BJ (cell line): ENCODE results near the gene PRRX2. TPM values are rescaled to one million over a fixed set of nuclear protein-coding genes. Genes with fewer than 3 reads are reported as not detected.

ENCODE experiments used
- CTCF ChIA-PET: fragments of 350-600 bp; formaldehyde crosslinking; extraction: SDS; loops from one replicate; lab custom pipeline; 2021; ENCODE audit warnings: antibody characterized with exemption, inconsistent platforms; lab: Yijun Ruan, JAX
- POLR2A ChIA-PET: fragments of 300-600 bp; sonication (Branson Sonifier 250); formaldehyde crosslinking; extraction: SDS; loops from one replicate; lab custom pipeline; 2021; ENCODE audit warnings: antibody characterized with exemption; lab: Charles Lee
- DNase-seq: peaks from one replicate; pipeline ENCODE4 v3.0.0-alpha.2; 2011; ENCODE audit warnings: low read depth
- H3K27me3 ChIP-seq: 2 replicates; pipeline ENCODE4 v1.6.0; 2011; ENCODE audit warnings: low read length; ENCODE audit not compliant: control insufficient read depth, insufficient read depth
- H3K36me3 ChIP-seq: 2 replicates; pipeline ENCODE4 v1.5.1; 2011; ENCODE audit warnings: low read length; ENCODE audit not compliant: control insufficient read depth, insufficient read depth
- H3K4me3 ChIP-seq: 2 replicates; pipeline ENCODE4 v1.5.1; 2011; ENCODE audit warnings: low read depth, mild to moderate bottlenecking, control low read depth, low read length
- polyA plus RNA-seq: library from polyadenylated mRNA; depleted of rRNA; stranded (reverse); fragments of >200 nt; gene quantifications from 2 replicates; pipeline ENCODE4 v1.2.3, GENCODE V29; 2011
- TF ChIP-seq, protein P1 (sequence below): IDR thresholded peaks from 2 replicates; pipeline ENCODE4 v1.5.1; 2011; ENCODE audit warnings: low read depth, mild to moderate bottlenecking, control low read depth, inconsistent platforms, low read length, moderate library complexity; ENCODE audit not compliant: insufficient read depth

The PRRX2 gene
- polyA plus RNA-seq, 1 experiment, result 37.4 TPM

DNA sequence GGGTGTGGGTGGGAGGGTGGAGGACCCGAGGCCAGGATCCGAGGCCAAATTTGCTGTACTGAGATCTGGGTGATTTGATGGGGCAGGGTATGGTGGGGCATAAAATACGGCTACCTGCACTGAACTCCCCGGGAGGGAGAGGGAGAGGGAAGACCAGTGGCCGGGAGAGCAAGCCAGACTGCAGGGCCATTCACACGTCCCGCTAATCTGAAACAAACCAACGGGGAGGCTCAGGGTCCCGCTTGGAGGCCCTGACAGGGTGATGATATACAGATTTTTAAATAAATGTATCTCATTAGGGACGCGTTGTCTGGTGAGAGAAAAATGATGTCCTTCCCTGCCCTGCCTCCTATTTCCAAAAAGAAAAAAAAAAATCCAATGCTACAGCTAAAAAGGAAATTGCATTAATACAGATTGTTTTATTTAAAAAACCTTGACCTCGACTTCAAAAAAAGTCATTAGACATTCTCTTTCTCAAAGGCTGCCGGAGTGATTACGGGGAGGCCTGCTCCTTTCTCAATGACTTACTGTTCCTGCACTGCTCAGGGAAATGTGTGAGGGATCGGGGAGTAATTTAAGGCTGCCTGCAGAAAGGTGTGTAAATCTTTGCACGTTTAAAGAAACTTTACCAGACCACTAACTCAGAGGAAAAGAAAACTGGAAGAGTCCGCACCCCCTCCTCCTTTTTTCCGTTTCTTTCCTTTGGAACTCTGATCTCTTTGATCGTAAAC lies 11.5 kb upstream of the PRRX2 start:
- H3K27me3 ChIP-seq, result no peaks in the 10 kb centered on the region; the same call in 1 of the 2 replicates
- no peak overlapping the region for H3K4me3 ChIP-seq
- DNase-seq, result no peak
- TF ChIP-seq, protein P1, sequence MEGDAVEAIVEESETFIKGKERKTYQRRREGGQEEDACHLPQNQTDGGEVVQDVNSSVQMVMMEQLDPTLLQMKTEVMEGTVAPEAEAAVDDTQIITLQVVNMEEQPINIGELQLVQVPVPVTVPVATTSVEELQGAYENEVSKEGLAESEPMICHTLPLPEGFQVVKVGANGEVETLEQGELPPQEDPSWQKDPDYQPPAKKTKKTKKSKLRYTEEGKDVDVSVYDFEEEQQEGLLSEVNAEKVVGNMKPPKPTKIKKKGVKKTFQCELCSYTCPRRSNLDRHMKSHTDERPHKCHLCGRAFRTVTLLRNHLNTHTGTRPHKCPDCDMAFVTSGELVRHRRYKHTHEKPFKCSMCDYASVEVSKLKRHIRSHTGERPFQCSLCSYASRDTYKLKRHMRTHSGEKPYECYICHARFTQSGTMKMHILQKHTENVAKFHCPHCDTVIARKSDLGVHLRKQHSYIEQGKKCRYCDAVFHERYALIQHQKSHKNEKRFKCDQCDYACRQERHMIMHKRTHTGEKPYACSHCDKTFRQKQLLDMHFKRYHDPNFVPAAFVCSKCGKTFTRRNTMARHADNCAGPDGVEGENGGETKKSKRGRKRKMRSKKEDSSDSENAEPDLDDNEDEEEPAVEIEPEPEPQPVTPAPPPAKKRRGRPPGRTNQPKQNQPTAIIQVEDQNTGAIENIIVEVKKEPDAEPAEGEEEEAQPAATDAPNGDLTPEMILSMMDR, result no peak
- POLR2A ChIA-PET, result no interaction called here
- no peaks in the 10 kb centered on the region for H3K36me3 ChIP-seq
- CTCF ChIA-PET, result interaction anchor here (1.1 kb wide), 1 partner anchor 11 kb away, joined by 3 read pairs; no protein-coding TSS in a partner anchor

DNA sequence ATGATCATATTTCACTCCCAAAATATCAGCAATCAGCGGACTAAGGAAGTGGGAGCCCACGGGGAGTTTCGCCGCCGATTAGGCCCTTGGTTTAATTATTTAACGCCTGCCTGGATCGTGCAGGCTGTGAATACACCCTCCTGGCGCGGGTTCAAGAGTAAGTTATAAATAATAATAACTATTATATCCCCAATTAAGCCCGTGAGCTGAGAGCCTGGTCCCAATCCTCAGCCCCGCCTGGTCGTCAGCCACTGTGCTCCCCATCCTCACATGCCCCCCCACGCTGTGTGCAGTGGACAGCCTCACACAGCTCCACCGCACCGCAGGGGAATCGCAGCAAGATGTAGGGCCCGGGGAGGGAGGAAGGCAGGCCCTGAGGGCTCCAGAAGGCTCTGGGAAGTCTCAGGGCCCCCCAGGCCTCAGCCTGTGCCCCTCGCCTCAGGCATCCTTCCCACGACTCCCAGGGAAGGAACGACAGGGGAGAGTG lies 10.8 kb upstream of the PRRX2 start:
- CTCF ChIA-PET, result interaction anchor here (1.1 to 1.2 kb wide), 2 partner anchors 12 to 123 kb away, joined by 3 read pairs; no protein-coding TSS in a partner anchor
- no peak overlapping the region for H3K4me3 ChIP-seq
- H3K36me3 ChIP-seq, result no peaks in the 10 kb centered on the region
- no peak for DNase-seq
- POLR2A ChIA-PET, result no interaction called here
- no peaks in the 10 kb centered on the region; the same call in 1 of the 2 replicates for H3K27me3 ChIP-seq
- TF ChIP-seq, protein P1, result no peak

DNA sequence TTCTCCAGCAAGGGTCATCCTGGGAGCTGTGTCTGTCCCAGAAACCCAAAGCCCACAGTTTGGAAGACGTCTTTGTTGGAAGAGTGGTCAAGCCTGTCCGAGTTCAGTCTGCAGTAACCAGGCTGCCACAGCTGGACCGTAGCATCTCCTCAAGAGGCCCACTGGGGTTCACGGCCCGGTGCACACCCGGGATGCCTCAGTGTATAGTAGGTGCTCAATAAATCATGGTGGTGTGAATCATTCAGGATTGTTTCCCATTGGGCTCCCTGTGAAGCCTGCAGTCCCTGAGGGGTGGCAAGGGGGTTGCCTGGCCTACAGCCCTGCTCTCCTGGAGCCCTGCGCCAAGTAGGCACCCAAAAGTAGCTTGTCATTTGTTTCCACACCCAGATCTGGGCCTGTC lies 10.3 kb upstream of the PRRX2 start:
- TF ChIP-seq, protein P1, result no peak
- H3K4me3 ChIP-seq, result no peak overlapping the region
- CTCF ChIA-PET, result interaction anchor here (1.1 to 1.3 kb wide), 3 partner anchors 13 to 122 kb away, joined by 3 to 7 read pairs (median 3); no protein-coding TSS in a partner anchor
- no peak for DNase-seq
- POLR2A ChIA-PET, result no interaction called here
- H3K36me3 ChIP-seq, result no peaks in the 10 kb centered on the region
- no peaks in the 10 kb centered on the region; the same call in 1 of the 2 replicates for H3K27me3 ChIP-seq

DNA sequence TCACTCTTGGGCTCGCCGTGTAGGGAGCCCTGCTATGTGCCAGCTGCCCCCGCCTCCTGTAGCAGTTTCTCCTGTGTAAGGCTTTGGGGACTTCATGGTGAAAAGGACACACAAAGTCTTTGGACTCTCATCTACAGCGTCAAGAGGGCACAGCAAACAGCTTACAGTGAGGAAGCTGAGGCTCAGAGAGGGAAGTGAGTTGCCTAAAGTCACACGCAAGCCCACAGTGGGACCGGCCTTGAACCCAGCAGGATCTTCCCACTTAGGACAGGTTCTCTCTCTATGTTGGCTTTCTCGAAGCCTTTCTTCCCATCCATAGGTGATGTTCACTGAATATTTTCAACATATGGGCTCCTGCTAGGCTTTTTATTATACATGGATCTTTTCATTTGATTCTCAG lies 9.8 kb upstream of the PRRX2 start:
- POLR2A ChIA-PET, result no interaction called here
- Histone ChIP-seq H3K36me3 (no peaks in the 10 kb centered on the region), H3K4me3 (no peak overlapping the region), H3K27me3 (no peaks in the 10 kb centered on the region; the same call in 1 of the 2 replicates)
- no peak for DNase-seq
- CTCF ChIA-PET, result interaction anchor here (0.8 to 1.3 kb wide), 5 partner anchors 12 to 122 kb away, joined by 3 to 7 read pairs (median 3); no protein-coding TSS in a partner anchor
- TF ChIP-seq, protein P1, result no peak

DNA sequence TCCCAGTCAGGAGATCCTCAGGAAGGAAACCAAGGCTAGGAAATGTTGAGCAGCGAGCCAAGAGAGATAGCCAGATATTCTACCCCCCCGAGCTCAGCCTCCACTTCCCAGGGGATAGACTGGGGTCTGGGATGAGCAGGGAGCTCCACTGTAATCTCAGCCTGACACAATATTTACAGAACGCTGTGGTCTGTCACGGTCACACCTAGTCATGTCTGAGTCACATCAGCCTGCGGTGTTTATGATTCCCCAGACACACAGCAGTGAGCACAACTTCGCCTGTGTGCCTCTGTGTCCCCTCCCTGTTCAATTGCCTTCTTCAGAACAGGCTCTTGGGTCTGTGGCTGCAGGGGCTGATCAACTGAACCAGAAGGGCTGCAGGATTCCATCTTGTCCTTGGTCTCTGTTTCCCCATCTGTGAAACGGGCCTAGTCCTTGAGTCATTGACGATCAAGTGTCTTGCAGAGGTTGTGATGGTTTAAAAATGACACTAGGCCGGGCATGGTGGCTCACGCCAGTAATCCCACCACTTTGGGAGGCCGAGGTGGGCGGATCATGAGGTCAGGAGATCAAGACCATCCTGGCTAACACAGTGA lies 8.6 kb upstream of the PRRX2 start:
- CTCF ChIA-PET, result interaction anchor here (0.8 to 1.7 kb wide), 7 partner anchors 10 to 81 kb away, joined by 3 to 7 read pairs (median 5); no protein-coding TSS in a partner anchor
- Histone ChIP-seq H3K36me3 (no peaks in the 10 kb centered on the region), H3K4me3 (no peak overlapping the region), H3K27me3 (no peaks in the 10 kb centered on the region; the same call in 1 of the 2 replicates)
- POLR2A ChIA-PET, result no interaction called here
- DNase-seq, result peak; percentile 27
- TF ChIP-seq, protein P1, result no peak
